Measurements from ENCODE around the gene SSNA1.
A peak's percentile ranks its signal among the peaks of the same experiment; 100 is the strongest.

Gene SSNA1

GRCh38 chr9:137152844-137153405 is 35.6 kb upstream of the SSNA1 start:
- H3K4me3 ChIP-seq, result no peak overlapping the region
- no peaks in the 10 kb centered on the region for H3K27me3 ChIP-seq
- H3K4me1 ChIP-seq, result peaks cover 43% of the 10 kb centered on the region
- H3K27ac ChIP-seq, result no peak overlapping the region
- H3K9ac ChIP-seq, result no peak overlapping the region
- no peaks in the 10 kb centered on the region for H3K36me3 ChIP-seq
- H3K9me3 ChIP-seq, result no peaks in the 10 kb centered on the region
- no peak overlapping the region for H3K4me2 ChIP-seq
- no peaks in the 10 kb centered on the region for H4K20me1 ChIP-seq
- TF ChIP-seq Cebpa-rat (IDR thresholded peaks at IDR 0.05), result no peak

DNA sequence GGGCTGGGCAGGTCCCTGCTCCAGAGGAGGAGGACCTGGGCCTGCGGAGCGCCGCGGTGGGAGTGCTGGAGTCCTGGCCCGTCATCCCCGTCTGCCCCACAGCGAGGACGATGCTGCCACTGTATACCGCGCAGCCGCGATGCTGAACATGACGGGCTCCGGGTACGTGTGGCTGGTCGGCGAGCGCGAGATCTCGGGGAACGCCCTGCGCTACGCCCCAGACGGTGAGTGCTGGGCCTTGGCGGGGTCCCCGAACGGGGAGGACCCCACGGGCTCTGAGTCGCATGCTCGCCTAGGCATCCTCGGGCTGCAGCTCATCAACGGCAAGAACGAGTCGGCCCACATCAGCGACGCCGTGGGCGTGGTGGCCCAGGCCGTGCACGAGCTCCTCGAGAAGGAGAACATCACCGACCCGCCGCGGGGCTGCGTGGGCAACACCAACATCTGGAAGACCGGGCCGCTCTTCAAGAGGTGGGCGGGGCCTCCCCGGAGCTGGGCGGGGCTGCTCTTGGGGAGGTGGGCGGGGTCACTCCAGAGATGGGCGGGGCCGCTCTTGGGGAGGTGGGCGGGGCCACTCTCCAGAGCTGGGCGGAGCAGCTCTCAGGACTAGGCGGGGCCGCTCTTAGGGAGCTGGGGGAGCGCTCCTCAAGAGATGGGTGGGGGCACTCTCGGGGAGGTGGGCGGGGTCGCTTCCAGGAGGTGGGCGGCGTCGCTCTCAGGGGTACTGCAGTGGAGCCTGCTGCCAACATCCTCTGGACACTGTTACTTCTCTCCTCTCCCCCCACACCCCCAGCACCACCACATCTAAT is 31.7 kb upstream of the SSNA1 start:
- Histone ChIP-seq H4K20me1 (peaks cover 13% of the 10 kb centered on the region; the same call in 1 of the 2 replicates), H3K27ac (no peak overlapping the region), H3K9ac (no peak overlapping the region), H3K9me3 (no peaks in the 10 kb centered on the region), H3K4me3 (no peak overlapping the region), H3K27me3 (no peaks in the 10 kb centered on the region), H3K36me3 (no peaks in the 10 kb centered on the region), H3K4me1 (peaks cover 41% of the 10 kb centered on the region), H3K4me2 (peak overlapping the region; percentile 96)
- no peak for TF ChIP-seq Cebpa-rat (IDR thresholded peaks at IDR 0.05)

DNA sequence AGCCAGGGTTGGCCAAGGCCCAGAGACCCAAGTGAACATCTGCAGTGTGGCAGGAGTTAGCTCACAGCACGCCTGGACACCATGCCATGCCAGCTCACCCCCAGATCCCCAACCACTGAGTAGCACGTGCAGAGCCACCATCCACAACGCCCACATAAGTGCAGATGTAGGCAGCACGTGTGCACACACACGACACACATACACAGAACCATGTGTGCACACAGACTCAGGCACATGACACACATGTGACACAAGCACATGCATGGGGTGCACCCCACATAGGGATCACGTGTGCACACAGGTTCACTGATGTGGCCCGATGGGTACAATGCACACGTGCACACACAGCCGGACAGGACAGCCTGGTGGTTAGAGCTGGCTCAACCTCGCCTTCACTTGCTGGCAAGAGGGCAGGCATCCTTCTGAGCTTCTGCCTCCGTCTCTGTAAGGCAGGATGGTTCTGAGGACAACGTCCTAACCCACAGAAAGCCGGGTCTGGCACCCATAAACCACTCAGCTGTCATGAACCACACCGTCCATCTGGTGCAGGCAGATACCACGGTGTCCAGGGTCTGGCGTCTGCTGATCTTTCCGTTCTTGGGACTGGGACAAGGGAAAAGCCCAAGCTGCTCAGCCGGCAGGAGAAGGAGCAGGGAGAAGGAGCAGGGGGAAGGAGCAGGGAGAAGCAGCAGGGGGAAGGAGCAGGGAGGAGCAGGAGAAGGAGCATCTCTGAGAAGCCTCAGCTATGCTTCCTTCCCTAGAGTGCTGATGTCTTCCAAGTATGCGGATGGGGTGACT is 30.7 kb upstream of the SSNA1 start:
- TF ChIP-seq Cebpa-rat (IDR thresholded peaks at IDR 0.05), result no peak
- H3K9me3 ChIP-seq, result no peaks in the 10 kb centered on the region
- peaks cover 36% of the 10 kb centered on the region for H3K4me1 ChIP-seq
- no peak overlapping the region for H3K4me3 ChIP-seq
- H3K27ac ChIP-seq, result no peak overlapping the region
- peaks cover 13% of the 10 kb centered on the region; the same call in 1 of the 2 replicates for H4K20me1 ChIP-seq
- H3K36me3 ChIP-seq, result no peaks in the 10 kb centered on the region
- no peak overlapping the region for H3K9ac ChIP-seq
- H3K4me2 ChIP-seq, result peak overlapping the region; percentile 96
- no peaks in the 10 kb centered on the region for H3K27me3 ChIP-seq

DNA sequence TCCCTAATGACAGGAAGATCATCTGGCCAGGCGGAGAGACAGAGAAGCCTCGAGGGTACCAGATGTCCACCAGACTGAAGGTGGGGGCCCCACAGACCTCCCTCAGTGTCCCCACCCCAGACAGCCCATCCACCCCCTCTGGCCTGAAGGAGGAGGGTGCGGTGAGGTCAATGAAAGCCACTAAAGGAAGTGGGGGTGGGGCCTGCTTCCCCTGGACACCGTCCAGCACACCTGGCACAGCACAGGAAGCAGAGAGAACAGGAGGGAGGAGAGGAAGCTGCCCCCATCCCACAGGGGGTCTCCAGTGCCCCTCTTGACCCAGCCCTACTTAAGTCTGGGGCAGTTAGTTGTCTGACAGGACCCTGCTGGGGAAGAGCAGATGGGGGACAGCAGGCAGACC is 29.9 kb upstream of the SSNA1 start:
- H3K9me3 ChIP-seq, result no peaks in the 10 kb centered on the region
- peak overlapping the region; percentile 65 for H3K27ac ChIP-seq
- peak overlapping the region; percentile 96 for H3K4me2 ChIP-seq
- H4K20me1 ChIP-seq, result peaks cover 14% of the 10 kb centered on the region; the same call in 1 of the 2 replicates
- peak overlapping the region; percentile 63; the same call in 1 of the 2 replicates for H3K9ac ChIP-seq
- H3K27me3 ChIP-seq, result no peaks in the 10 kb centered on the region
- TF ChIP-seq Cebpa-rat (IDR thresholded peaks at IDR 0.05), result no peak
- peak overlapping the region; percentile 28; the same call in 1 of the 2 replicates for H3K4me3 ChIP-seq
- H3K4me1 ChIP-seq, result peaks cover 36% of the 10 kb centered on the region
- peaks cover 3% of the 10 kb centered on the region; the same call in 1 of the 2 replicates for H3K36me3 ChIP-seq

- Histone ChIP-seq H3K9me3 (no peaks in the 10 kb centered on the region), H3K4me3 (peak overlapping the region; percentile 28; the same call in 1 of the 2 replicates), H3K27me3 (no peaks in the 10 kb centered on the region), H3K4me1 (peaks cover 38% of the 10 kb centered on the region), H3K4me2 (peak overlapping the region; percentile 96), H3K27ac (peak overlapping the region; percentile 65), H3K36me3 (peaks cover 10% of the 10 kb centered on the region; the same call in 1 of the 2 replicates), H4K20me1 (peaks cover 22% of the 10 kb centered on the region), H3K9ac (peak overlapping the region; percentile 63; the same call in 1 of the 2 replicates)
- no peak for TF ChIP-seq Cebpa-rat (IDR thresholded peaks at IDR 0.05)
Measured at GRCh38 chr9:137159105-137160053, 29.1 kb upstream of the SSNA1 start.

DNA sequence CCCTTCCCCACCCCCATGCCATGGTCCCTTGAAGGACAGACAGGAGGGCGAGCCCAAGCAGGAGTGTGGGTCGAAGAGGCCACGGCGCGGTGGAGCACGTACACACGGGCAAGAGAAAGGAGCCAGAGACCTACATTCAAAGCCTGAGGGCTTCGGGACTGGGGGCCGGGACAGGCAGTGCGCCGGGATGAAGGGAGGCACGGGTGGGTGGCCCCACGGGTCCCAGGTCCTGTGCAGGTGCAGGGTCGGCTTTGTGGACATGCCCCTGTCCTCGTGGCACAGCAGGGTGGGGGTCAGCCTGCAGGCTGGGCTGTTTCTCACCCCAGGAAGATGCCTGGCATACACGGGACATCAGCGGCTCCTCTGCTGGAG is 28.4 kb upstream of the SSNA1 start:
- Histone ChIP-seq H3K4me3 (no peak overlapping the region), H3K27me3 (no peaks in the 10 kb centered on the region), H3K4me2 (peak overlapping the region; percentile 96), H3K4me1 (peaks cover 45% of the 10 kb centered on the region), H3K27ac (no peak overlapping the region), H4K20me1 (peaks cover 28% of the 10 kb centered on the region), H3K9me3 (no peaks in the 10 kb centered on the region), H3K9ac (no peak overlapping the region), H3K36me3 (peaks cover 15% of the 10 kb centered on the region; the same call in 1 of the 2 replicates)
- no peak for TF ChIP-seq Cebpa-rat (IDR thresholded peaks at IDR 0.05)

GRCh38 chr9:137160716-137161557 is 27.5 kb upstream of the SSNA1 start:
- H3K36me3 ChIP-seq, result peaks cover 21% of the 10 kb centered on the region; the same call in 1 of the 2 replicates
- H3K4me1 ChIP-seq, result peaks cover 54% of the 10 kb centered on the region
- no peak for TF ChIP-seq Cebpa-rat (IDR thresholded peaks at IDR 0.05)
- H3K9ac ChIP-seq, result no peak overlapping the region
- no peak overlapping the region for H3K27ac ChIP-seq
- H4K20me1 ChIP-seq, result peaks cover 37% of the 10 kb centered on the region
- H3K27me3 ChIP-seq, result no peaks in the 10 kb centered on the region
- no peak overlapping the region for H3K4me3 ChIP-seq
- H3K4me2 ChIP-seq, result no peak overlapping the region
- no peaks in the 10 kb centered on the region for H3K9me3 ChIP-seq
